Testis (tissue), 3 donors: ENCODE measurements around the gene HHIPL1. TPM values are rescaled to one million over a fixed set of nuclear protein-coding genes. Genes with fewer than 3 reads are reported as not detected.

Source experiments
- DNase-seq: peaks from one replicate; pipeline ENCODE4 v3.0.0-alpha.2; 2019
- H3K27ac ChIP-seq, 2 donors: fragments of 200-600 bp; sonication (generic); one replicate each; pipeline ENCODE4 v1.5.1; 2019
- H3K27me3 ChIP-seq: fragments of 200-600 bp; sonication (generic); one replicate; pipeline ENCODE4 v1.5.1; 2019
- H3K36me3 ChIP-seq: fragments of 200-600 bp; sonication (generic); one replicate; pipeline ENCODE4 v1.5.1; 2017; ENCODE audit warnings: low read depth; ENCODE audit errors: missing control alignments
- H3K4me1 ChIP-seq: fragments of 200-600 bp; sonication (generic); one replicate; pipeline ENCODE4 v1.5.1; 2019
- H3K4me3 ChIP-seq, 2 donors: fragments of 200-600 bp; sonication (generic); one replicate each; pipeline ENCODE4 v1.5.1; 2017 to 2019
- H3K9me3 ChIP-seq: fragments of 200-600 bp; sonication (generic); one replicate; pipeline ENCODE4 v1.5.1; 2017
- CTCF ChIP-seq, 3 experiments: fragments of 450-650 bp in 2 of 3; fragments of 200-600 bp in 1 of 3; sonication (generic) in 1 of 3; IDR thresholded peaks; one replicate each; pipeline ENCODE4 v1.5.1; 2016 to 2019; ENCODE audit warnings: antibody characterized with exemption in 3 of 3, mild to moderate bottlenecking in 2 of 3, moderate library complexity in 1 of 3
- POLR2A ChIP-seq: fragments of 450-650 bp; IDR thresholded peaks from one replicate; pipeline ENCODE4 v1.6.1; 2017; ENCODE audit warnings: antibody characterized with exemption, mild to moderate bottlenecking, moderate library complexity
- WGBS, 2 donors: methylation state at CpG; one replicate each; pipeline ENCODE4 v1.1.5; 2018; 5-methylcytosine and 5-hydroxymethylcytosine counted together
- intact Hi-C: fragments of 100-400 bp; cut with DNase I; formaldehyde crosslinking; loops from one replicate; pipeline ENCODE4 v1.15.1; 2023; ENCODE audit warnings: low total_unique reads
- polyA plus RNA-seq: library from polyadenylated mRNA; stranded (reverse); fragments of 350-450 nt; fragmentation: Illumina TruSeq; extraction: RNeasy Lipid Tissue Mini Kit (QIAGEN cat#74804); gene quantifications from one replicate; pipeline ENCODE4 v1.2.3, GENCODE V29; 2014; ENCODE audit warnings: low read depth, low replicate concordance; ENCODE audit not compliant: insufficient read depth
- total RNA-seq, 2 donors: library from RNA; depleted of rRNA; stranded (reverse); fragments of >200 nt; gene quantifications; one replicate each; pipeline ENCODE4 v1.2.3, GENCODE V29; 2016

Gene HHIPL1
- total and polyA plus RNA-seq, 3 donors from 2014 or later = 1.0 to 3.9 (median 2.7) TPM

GRCh38 chr14:99647411-99647810 is 2.5 kb downstream of the HHIPL1 start:
- Histone ChIP-seq H3K4me1 (peaks cover 5% of the 10 kb centered on the region), H3K27me3 (no peaks in the 10 kb centered on the region), H3K36me3 (no peaks in the 10 kb centered on the region), H3K4me3 (no peak overlapping the region), H3K9me3 (no peaks in the 10 kb centered on the region), H3K27ac (no peak overlapping the region)
- TF ChIP-seq POLR2A = no peak
- TF ChIP-seq CTCF (IDR thresholded peaks at IDR 0.05) = no peak
- 93 to 95% methylated on average over 3 to 6 of the region's 7 CpGs for WGBS, 2 donors
- intact Hi-C loops = no loop called here
- no peak for DNase-seq

GRCh38 chr14:99648027-99648784 is 3.3 kb downstream of the HHIPL1 start:
- no peak for DNase-seq
- whole genome bisulfite sequencing, 2 donors = 92% methylated on average over 8 of the region's 8 CpGs
- Histone ChIP-seq H3K36me3 (no peaks in the 10 kb centered on the region), H3K4me1 (peaks cover 5% of the 10 kb centered on the region), H3K9me3 (no peaks in the 10 kb centered on the region), H3K27me3 (no peaks in the 10 kb centered on the region), H3K27ac (no peak overlapping the region), H3K4me3 (no peak overlapping the region)
- no peak for TF ChIP-seq CTCF (IDR thresholded peaks at IDR 0.05)
- no peak for TF ChIP-seq POLR2A
- intact Hi-C loops = no loop called here

- no peak for DNase-seq
- Histone ChIP-seq H3K4me3 (no peak overlapping the region), H3K27me3 (no peaks in the 10 kb centered on the region), H3K27ac (no peak overlapping the region), H3K9me3 (no peaks in the 10 kb centered on the region), H3K36me3 (no peaks in the 10 kb centered on the region), H3K4me1 (peaks cover 5% of the 10 kb centered on the region)
- intact Hi-C loops = no loop called here
- 78 to 86% methylated on average over 8 of the region's 8 CpGs for WGBS, 2 donors
- TF ChIP-seq CTCF (IDR thresholded peaks at IDR 0.05) = no peak
- TF ChIP-seq POLR2A = no peak
These were observed 4.3 kb downstream of the HHIPL1 start for GRCh38 chr14:99649219-99649618.

GRCh38 chr14:99649643-99650042 is 4.7 kb downstream of the HHIPL1 start:
- no peak for TF ChIP-seq POLR2A
- TF ChIP-seq CTCF (IDR thresholded peaks at IDR 0.05) = no peak
- H3K9me3 ChIP-seq = no peaks in the 10 kb centered on the region
- intact Hi-C loops = no loop called here
- peaks cover 3% of the 10 kb centered on the region for H3K4me1 ChIP-seq
- no peaks in the 10 kb centered on the region for H3K27me3 ChIP-seq
- DNase-seq = no peak
- no peak overlapping the region for H3K4me3 ChIP-seq
- H3K36me3 ChIP-seq = no peaks in the 10 kb centered on the region
- WGBS, 2 donors = 73 to 82% methylated on average over 8 of the region's 8 CpGs
- H3K27ac ChIP-seq = no peak overlapping the region

GRCh38 chr14:99650189-99650588 is 5.3 kb downstream of the HHIPL1 start:
- TF ChIP-seq CTCF (IDR thresholded peaks at IDR 0.05) (no peak), POLR2A (no peak)
- Histone ChIP-seq H3K27ac (no peak overlapping the region), H3K9me3 (no peaks in the 10 kb centered on the region), H3K27me3 (no peaks in the 10 kb centered on the region), H3K36me3 (no peaks in the 10 kb centered on the region), H3K4me1 (no peaks in the 10 kb centered on the region), H3K4me3 (no peak overlapping the region)
- DNase-seq = no peak
- 77 to 86% methylated on average over 2 to 9 of the region's 9 CpGs for WGBS, 2 donors
- intact Hi-C loops = no loop called here
